Fibroblast of pulmonary artery (primary cell): ENCODE results near the gene LRRC25.
A peak's percentile ranks its signal among the peaks of the same experiment; 100 is the strongest.
"Not testable (repeated sequence)": the region's sequence is repeated elsewhere in the genome, so short reads cannot be mapped to it uniquely, and the experiment has no call there.

Experiments
- DNase-seq: peaks from one replicate; pipeline ENCODE4 v3.0.0-alpha.2; 2010; ENCODE audit warnings: low read depth
- H3K4me3 ChIP-seq: replicated peaks from 2 replicates; pipeline ENCODE4 v1.5.1; 2011; ENCODE audit warnings: low read depth, mild to moderate bottlenecking, control low read depth, low read length, moderate library complexity
- TF ChIP-seq, protein P1 (sequence below): IDR thresholded peaks from 2 replicates; pipeline ENCODE4 v1.5.1; 2011; ENCODE audit warnings: mild to moderate bottlenecking, control low read depth, low read length, inconsistent platforms; ENCODE audit errors: missing control alignments

LRRC25 gene

DNA sequence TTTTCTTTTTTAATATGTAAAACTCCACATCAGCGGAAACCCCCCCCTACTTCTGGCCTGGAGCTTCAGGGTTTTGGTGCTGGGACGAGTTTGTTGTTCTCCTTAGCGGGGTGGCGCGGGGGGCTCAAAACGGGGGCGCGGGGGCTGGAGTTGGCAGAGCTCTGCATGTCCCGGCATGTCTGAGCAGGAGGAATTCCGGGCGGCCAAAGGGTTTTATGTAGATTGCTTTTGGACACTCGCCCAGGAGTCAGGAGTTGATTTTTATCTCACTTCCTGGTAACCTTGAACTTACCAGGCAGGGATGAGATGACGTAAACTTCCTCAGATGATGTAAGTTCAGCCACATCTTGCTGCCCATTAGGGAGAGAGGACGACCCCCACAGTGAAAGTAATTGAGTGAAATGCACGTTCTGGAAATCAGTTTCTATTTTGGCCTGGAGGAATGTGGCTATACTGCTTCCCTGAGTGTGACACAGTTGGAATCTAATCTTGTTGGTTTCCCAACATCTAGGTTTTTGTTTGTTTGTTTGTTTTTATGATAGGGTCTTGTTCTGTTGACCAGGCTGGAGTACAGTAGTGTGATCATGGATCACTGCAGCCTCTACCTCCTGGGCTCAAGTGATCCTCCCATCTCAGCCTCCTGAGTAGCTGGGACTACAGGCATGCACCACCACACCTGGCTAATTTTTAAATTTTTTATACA is 32.4 kb downstream of the LRRC25 start:
- no peak overlapping the region for H3K4me3 ChIP-seq
- TF ChIP-seq, protein P1, sequence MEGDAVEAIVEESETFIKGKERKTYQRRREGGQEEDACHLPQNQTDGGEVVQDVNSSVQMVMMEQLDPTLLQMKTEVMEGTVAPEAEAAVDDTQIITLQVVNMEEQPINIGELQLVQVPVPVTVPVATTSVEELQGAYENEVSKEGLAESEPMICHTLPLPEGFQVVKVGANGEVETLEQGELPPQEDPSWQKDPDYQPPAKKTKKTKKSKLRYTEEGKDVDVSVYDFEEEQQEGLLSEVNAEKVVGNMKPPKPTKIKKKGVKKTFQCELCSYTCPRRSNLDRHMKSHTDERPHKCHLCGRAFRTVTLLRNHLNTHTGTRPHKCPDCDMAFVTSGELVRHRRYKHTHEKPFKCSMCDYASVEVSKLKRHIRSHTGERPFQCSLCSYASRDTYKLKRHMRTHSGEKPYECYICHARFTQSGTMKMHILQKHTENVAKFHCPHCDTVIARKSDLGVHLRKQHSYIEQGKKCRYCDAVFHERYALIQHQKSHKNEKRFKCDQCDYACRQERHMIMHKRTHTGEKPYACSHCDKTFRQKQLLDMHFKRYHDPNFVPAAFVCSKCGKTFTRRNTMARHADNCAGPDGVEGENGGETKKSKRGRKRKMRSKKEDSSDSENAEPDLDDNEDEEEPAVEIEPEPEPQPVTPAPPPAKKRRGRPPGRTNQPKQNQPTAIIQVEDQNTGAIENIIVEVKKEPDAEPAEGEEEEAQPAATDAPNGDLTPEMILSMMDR, result no peak
- DNase-seq, result peak; percentile 100

DNA sequence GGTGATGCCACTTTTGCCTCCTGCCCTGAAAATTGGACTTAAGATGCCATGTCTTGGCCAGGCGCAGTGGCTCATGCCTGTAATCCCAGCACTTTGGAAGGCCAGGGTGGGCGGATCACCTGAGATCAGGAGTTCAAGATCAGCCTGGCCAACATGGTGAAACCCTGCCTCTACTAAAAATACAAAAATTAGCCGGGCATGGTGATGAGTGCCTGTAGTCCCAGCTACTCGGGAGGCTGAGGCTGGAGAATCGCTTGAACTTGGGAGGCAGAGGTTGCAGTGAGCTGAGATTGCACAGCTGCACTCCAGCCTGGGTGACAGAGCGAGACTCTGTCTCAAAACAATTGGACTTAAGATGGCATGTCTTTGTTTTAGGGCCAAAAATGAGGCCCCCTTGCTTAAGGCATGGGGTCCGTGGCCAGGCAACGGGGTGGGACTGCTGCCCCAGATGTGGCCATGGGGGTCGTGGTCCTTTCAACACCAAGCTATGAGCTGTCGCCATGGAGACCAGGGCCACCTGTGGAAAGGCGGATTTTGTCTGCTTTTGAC is 33.1 kb downstream of the LRRC25 start:
- H3K4me3 ChIP-seq, result not testable (repeated sequence)

DNA sequence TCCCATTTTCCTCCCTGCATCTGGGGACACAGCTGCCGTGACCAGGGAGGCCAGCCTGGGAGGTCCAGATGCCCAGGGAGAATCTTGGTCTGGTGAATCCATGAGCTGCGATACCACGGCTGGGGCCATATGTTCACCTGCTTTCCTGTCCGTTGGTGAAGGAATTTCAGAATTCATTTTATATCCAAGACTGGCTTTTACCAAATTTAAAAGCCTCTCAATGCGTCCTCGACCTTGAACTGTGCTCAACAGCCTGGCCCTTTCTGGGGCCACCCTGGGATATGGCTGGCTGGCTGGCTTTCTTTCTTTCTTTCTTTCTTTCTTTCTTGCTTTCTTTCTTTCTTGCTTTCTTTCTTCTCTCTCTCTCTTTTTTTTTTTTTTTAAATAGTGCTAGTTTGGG is 33.6 kb downstream of the LRRC25 start:
- DNase-seq, result no peak
- TF ChIP-seq, protein P1, result no peak
- no peak overlapping the region for H3K4me3 ChIP-seq

More for the DNA sequence above, 33.1 kb downstream of the LRRC25 start:
- not testable (repeated sequence) for DNase-seq

DNA sequence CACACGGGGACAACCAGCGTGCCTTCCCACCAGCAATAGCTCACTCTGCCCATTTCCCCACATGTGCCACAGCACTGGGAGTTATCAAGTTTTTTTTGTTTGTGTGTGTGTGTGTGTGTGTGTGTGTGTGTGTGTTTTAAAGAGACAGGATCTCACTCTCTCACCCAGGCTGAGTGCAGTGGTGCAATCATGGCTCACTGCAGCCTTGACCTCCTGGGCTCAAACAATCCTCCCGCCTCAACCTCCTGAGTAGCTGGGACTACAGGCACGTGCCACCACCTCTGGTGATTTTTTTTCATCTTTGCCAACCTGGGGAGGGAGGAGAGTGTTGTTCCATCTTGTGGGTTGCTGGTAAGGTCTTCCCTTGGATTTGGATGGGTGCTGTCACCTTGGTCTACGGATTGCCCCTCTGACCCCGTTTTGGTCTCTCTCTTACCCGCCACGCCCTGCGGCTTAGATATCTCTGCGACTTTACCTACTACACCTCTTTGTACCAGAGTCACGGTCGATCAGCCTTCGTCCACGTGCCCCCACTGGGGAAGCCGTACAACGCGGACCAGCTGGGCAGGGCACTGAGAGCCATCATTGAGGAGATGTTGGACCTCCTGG is 34.4 kb downstream of the LRRC25 start:
- no peak overlapping the region for H3K4me3 ChIP-seq
- no peak for DNase-seq
- TF ChIP-seq, protein P1, result no peak

DNA sequence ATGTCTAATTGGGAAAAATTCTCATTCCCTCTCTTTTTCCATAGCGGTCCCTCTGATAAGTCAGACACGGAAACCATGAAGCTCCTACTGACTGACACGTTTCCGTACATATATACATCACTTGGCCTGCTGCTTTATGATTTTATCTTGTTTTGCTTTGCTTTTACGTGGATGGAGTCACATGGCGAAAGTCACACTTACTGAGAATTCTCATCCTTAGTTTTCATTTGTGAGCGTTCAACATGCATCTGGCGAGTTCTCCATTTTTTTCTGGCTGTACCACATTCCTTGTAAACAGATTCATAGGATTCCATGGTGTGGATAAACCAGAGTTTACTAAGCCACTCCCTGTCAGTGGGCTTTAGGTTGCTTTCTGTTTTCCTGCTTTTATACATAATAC is 35.8 kb downstream of the LRRC25 start:
- no peak for DNase-seq
- no peak overlapping the region for H3K4me3 ChIP-seq
- TF ChIP-seq, protein P1, result no peak

DNA sequence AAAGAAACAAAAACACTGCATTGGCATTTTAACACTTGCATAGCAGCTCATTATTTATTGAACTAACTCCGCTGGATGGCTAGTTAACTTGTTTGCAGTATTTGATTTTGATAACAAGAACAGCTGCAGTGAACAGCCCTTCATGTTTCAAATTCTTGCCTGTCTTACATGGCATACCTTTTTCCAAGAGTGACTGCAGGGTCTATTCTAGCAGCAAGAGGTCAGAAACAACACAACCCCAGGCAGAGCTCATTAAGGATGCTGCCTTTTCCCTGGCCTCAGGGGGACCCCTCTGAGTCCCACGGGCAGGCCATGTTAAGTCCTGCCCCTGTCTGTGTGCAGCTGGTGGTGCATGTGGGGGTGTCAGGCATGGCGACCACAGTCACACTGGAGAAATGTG is 40.4 kb downstream of the LRRC25 start:
- no peak for DNase-seq
- no peak overlapping the region for H3K4me3 ChIP-seq
- TF ChIP-seq, protein P1, result no peak

DNA sequence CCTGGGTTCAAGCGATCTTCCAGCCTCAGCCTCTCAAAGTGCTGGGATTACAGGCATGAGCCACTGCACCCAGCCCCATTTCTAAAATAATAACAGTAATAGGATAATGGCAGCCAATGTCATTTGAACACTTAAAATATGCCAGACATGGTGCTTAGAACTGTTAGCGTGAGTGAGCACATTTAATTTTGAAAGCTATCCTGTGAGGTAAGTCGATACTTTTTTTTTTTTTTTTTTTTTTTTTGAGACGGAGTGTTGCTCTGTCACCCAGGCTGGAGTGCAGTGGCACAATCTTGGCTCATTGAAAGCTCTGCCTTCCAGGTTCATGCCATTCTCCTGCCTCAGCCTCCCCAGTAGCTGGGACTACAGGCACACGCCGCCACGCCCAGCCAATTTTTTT is 42.7 kb downstream of the LRRC25 start:
- not testable (repeated sequence) for DNase-seq, H3K4me3 ChIP-seq
